Measurements from ENCODE around the gene EFS. TPM values are rescaled to one million over a fixed set of nuclear protein-coding genes. Genes with fewer than 3 reads are reported as not detected.

The EFS gene
- total RNA-seq, 2 donors from 2014 or later: 69.9 to 96.4 TPM

GRCh38 chr14:23379366-23380196, 14.6 kb upstream of the EFS start:
- Histone ChIP-seq H3K27ac (ENCODE audit: low read depth, low read length) (no peak overlapping the region), H3K36me3 (ENCODE audit: control insufficient read depth, insufficient read depth, low read length) (no peaks in the 10 kb centered on the region), H3K4me3 (ENCODE audit: low read length) (no peak overlapping the region), H3K27me3 (ENCODE audit: control insufficient read depth, insufficient read depth, low read length, poor library complexity, severe bottlenecking) (no peaks in the 10 kb centered on the region), H3K4me1 (ENCODE audit: control insufficient read depth, insufficient read depth, low read length) (no peaks in the 10 kb centered on the region), H3K9me3 (ENCODE audit: control insufficient read depth, low read length) (no peaks in the 10 kb centered on the region), H3K9ac (ENCODE audit: extremely low read depth, low read length, poor library complexity, severe bottlenecking) (no peak overlapping the region)
- no peaks in the 10 kb centered on the region for H3K4me1 Mint-ChIP-seq
- WGBS, 2 experiments (ENCODE audit: insufficient coverage in 1 of 2, insufficient read length in 1 of 2): 40 to 54% methylated on average over 1 to 12 of the region's 12 CpGs
- peak; percentile 86 for DNase-seq
- H3K27ac Mint-ChIP-seq: no peak overlapping the region
- no peaks in the 10 kb centered on the region for H3K9me3 Mint-ChIP-seq
- no peak overlapping the region for H3K4me3 Mint-ChIP-seq
- peaks cover 49% of the 10 kb centered on the region for H3K27me3 Mint-ChIP-seq (ENCODE audit: insufficient read depth)
- no peaks in the 10 kb centered on the region for H3K36me3 Mint-ChIP-seq (ENCODE audit: low read depth)
- TF ChIP-seq, protein P1, sequence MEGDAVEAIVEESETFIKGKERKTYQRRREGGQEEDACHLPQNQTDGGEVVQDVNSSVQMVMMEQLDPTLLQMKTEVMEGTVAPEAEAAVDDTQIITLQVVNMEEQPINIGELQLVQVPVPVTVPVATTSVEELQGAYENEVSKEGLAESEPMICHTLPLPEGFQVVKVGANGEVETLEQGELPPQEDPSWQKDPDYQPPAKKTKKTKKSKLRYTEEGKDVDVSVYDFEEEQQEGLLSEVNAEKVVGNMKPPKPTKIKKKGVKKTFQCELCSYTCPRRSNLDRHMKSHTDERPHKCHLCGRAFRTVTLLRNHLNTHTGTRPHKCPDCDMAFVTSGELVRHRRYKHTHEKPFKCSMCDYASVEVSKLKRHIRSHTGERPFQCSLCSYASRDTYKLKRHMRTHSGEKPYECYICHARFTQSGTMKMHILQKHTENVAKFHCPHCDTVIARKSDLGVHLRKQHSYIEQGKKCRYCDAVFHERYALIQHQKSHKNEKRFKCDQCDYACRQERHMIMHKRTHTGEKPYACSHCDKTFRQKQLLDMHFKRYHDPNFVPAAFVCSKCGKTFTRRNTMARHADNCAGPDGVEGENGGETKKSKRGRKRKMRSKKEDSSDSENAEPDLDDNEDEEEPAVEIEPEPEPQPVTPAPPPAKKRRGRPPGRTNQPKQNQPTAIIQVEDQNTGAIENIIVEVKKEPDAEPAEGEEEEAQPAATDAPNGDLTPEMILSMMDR (conservative IDR thresholded peaks at IDR 0.05): peak; percentile 96

DNA sequence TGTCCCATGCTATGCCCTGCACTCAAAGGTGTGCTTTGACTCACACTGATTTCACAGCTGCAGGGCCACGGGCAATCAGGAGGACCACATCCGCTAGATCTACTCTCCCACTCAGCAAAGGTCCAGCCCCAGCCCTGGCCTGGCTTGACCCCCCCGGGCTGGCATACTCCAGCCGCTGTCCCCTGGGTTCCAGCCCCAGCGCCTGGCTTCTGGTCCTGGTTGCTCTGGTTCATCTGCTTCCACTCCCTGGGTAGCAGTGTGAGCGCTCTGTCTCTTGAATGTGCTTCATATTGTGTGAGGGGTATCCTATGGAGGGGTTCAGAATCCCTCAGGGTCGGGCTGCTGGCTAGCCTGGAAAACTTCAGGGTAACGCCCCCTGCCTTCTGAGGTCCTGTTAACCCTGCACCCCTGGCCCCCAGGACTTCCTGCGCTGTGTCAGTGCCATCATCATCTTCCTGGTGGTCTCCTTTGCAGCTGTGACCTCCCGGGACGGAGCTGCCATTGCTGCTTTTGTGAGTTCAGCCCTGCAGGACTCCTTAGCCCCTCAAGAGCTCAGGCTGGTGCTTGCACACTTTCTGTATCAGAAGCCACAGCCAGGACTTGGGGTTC, 13.7 kb upstream of the EFS start:
- 75 to 88% methylated on average over 6 to 11 of the region's 11 CpGs for WGBS, 2 experiments (ENCODE audit: insufficient coverage in 1 of 2, insufficient read length in 1 of 2)
- Mint-ChIP-seq H3K4me1 (no peaks in the 10 kb centered on the region), H3K36me3 (ENCODE audit: low read depth) (no peaks in the 10 kb centered on the region), H3K27me3 (ENCODE audit: insufficient read depth) (peaks cover 46% of the 10 kb centered on the region), H3K27ac (no peak overlapping the region), H3K9me3 (no peaks in the 10 kb centered on the region), H3K4me3 (no peak overlapping the region)
- Histone ChIP-seq H3K27ac (ENCODE audit: low read depth, low read length) (no peak overlapping the region), H3K4me1 (ENCODE audit: control insufficient read depth, insufficient read depth, low read length) (no peaks in the 10 kb centered on the region), H3K36me3 (ENCODE audit: control insufficient read depth, insufficient read depth, low read length) (no peaks in the 10 kb centered on the region), H3K27me3 (ENCODE audit: control insufficient read depth, insufficient read depth, low read length, poor library complexity, severe bottlenecking) (no peaks in the 10 kb centered on the region), H3K4me3 (ENCODE audit: low read length) (no peak overlapping the region), H3K9ac (ENCODE audit: extremely low read depth, low read length, poor library complexity, severe bottlenecking) (no peak overlapping the region), H3K9me3 (ENCODE audit: control insufficient read depth, low read length) (no peaks in the 10 kb centered on the region)
- TF ChIP-seq, protein P1 (conservative IDR thresholded peaks at IDR 0.05): no peak
- no peak for DNase-seq

GRCh38 chr14:23377573-23378563, 12.9 kb upstream of the EFS start:
- no peaks in the 10 kb centered on the region for H3K4me1 ChIP-seq (ENCODE audit: control insufficient read depth, insufficient read depth, low read length)
- H3K27me3 ChIP-seq (ENCODE audit: control insufficient read depth, insufficient read depth, low read length, poor library complexity, severe bottlenecking): no peaks in the 10 kb centered on the region
- no peaks in the 10 kb centered on the region for H3K4me1 Mint-ChIP-seq
- DNase-seq: no peak
- TF ChIP-seq, protein P1 (conservative IDR thresholded peaks at IDR 0.05): no peak
- H3K27ac ChIP-seq (ENCODE audit: low read depth, low read length): no peak overlapping the region
- no peaks in the 10 kb centered on the region for H3K9me3 Mint-ChIP-seq
- H3K9ac ChIP-seq (ENCODE audit: extremely low read depth, low read length, poor library complexity, severe bottlenecking): no peak overlapping the region
- H3K27me3 Mint-ChIP-seq (ENCODE audit: insufficient read depth): peaks cover 49% of the 10 kb centered on the region
- no peak overlapping the region for H3K4me3 ChIP-seq (ENCODE audit: low read length)
- H3K4me3 Mint-ChIP-seq: no peak overlapping the region
- H3K36me3 Mint-ChIP-seq (ENCODE audit: low read depth): no peaks in the 10 kb centered on the region
- no peaks in the 10 kb centered on the region for H3K9me3 ChIP-seq (ENCODE audit: control insufficient read depth, low read length)
- no peak overlapping the region for H3K27ac Mint-ChIP-seq
- no peaks in the 10 kb centered on the region for H3K36me3 ChIP-seq (ENCODE audit: control insufficient read depth, insufficient read depth, low read length)
- 90 to 100% methylated on average over 5 to 14 of the region's 14 CpGs for WGBS, 2 experiments (ENCODE audit: insufficient coverage in 1 of 2, insufficient read length in 1 of 2)
